Uterus (tissue), 4 donors: ENCODE results near the gene NOP53. TPM values are rescaled to one million over a fixed set of nuclear protein-coding genes. Genes with fewer than 3 reads are reported as not detected.
"Not testable (repeated sequence)": the region's sequence is repeated elsewhere in the genome, so short reads cannot be mapped to it uniquely, and the experiment has no call there.

Experiments used
- DNase-seq, 2 donors: peaks; one replicate each; pipeline ENCODE4 v3.0.0-alpha.2; 2019 to 2020
- H3K27ac ChIP-seq, 2 donors: fragments of 200-600 bp; sonication (generic); 1 replicate in 1 of 2; 2 replicates in 1 of 2; pipeline ENCODE4 v1.5.1; 2016 to 2018
- H3K27me3 ChIP-seq, 2 donors: fragments of 200-600 bp; sonication (generic); one replicate each; pipeline ENCODE4 v1.5.1; 2018 to 2019; ENCODE audit warnings: control low read depth in 1 of 2
- H3K36me3 ChIP-seq, 2 donors: fragments of 200-600 bp; sonication (generic); one replicate each; pipeline ENCODE4 v1.5.1; 2019; ENCODE audit warnings: control low read depth in 1 of 2
- H3K4me1 ChIP-seq, 2 donors: fragments of 200-600 bp; sonication (generic); one replicate each; pipeline ENCODE4 v1.5.1; 2018 to 2019; ENCODE audit warnings: control low read depth in 1 of 2
- H3K4me3 ChIP-seq, 2 donors: fragments of 200-600 bp; sonication (generic); 1 replicate in 1 of 2; 2 replicates in 1 of 2; pipeline ENCODE4 v1.5.1; 2018 to 2019; ENCODE audit warnings: mild to moderate bottlenecking in 1 of 2
- H3K9me3 ChIP-seq, 2 donors: fragments of 200-600 bp; sonication (generic); one replicate each; pipeline ENCODE4 v1.5.1; 2019; ENCODE audit warnings: control low read depth in 1 of 2
- CTCF ChIP-seq, 4 experiments: fragments of 200-600 bp in 2 of 4; fragments of 450-650 bp in 2 of 4; sonication (generic) in 2 of 4; IDR thresholded peaks; one replicate each; pipeline ENCODE4 v1.5.1; 2016 to 2019; ENCODE audit warnings: antibody characterized with exemption in 4 of 4, mild to moderate bottlenecking in 2 of 4, moderate library complexity in 1 of 4
- POLR2A ChIP-seq, 2 donors: fragments of 450-650 bp; IDR thresholded peaks; one replicate each; pipeline ENCODE4 v1.6.1; 2016; ENCODE audit warnings: antibody characterized with exemption in 2 of 2, mild to moderate bottlenecking in 1 of 2, moderate library complexity in 1 of 2
- intact Hi-C: fragments of 100-400 bp; cut with DNase I; formaldehyde crosslinking; loops from one replicate; pipeline ENCODE4 v1.15.1; 2023; ENCODE audit warnings: low total_unique reads
- total RNA-seq, 4 donors: library from RNA; depleted of rRNA in 3 of 4; stranded (reverse); fragments of >200 nt in 3 of 4; gene quantifications; one replicate each; pipeline versions ENCODE4 v1.1.0 to v1.2.4, GENCODE V29; 2014 to 2023
- donor health status: DM: yes; HTN: yes; CAD: no.

Gene NOP53
- total RNA-seq, 4 donors from 2014 or later: 116 to 555 (median 444) TPM

- H3K9me3 ChIP-seq: no peaks in the 10 kb centered on the region
- peaks cover 5 to 19% of the 10 kb centered on the region in 2 donors for H3K4me1 ChIP-seq
- no peaks in the 10 kb centered on the region for H3K36me3 ChIP-seq
- peak overlapping the region; percentile 88 to 94 for H3K27ac ChIP-seq
- no peak for TF ChIP-seq POLR2A (IDR thresholded peaks at IDR 0.05)
- no peak for TF ChIP-seq CTCF (IDR thresholded peaks at IDR 0.05)
- intact Hi-C loops: no loop called here
- no peak for DNase-seq
- H3K27me3 ChIP-seq: no peaks in the 10 kb centered on the region
- H3K4me3 ChIP-seq: no peak overlapping the region
Observed at GRCh38 chr19:47730910-47731309, 14.4 kb upstream of the NOP53 start.

GRCh38 chr19:47735131-47735530, 10.2 kb upstream of the NOP53 start:
- Histone ChIP-seq H3K4me3 (no peak overlapping the region), H3K9me3 (no peaks in the 10 kb centered on the region), H3K27ac (no peak overlapping the region), H3K4me1 (peaks cover 0 to 4% of the 10 kb centered on the region in 2 donors), H3K36me3 (no peaks in the 10 kb centered on the region), H3K27me3 (no peaks in the 10 kb centered on the region)
- no peak for TF ChIP-seq CTCF (IDR thresholded peaks at IDR 0.05)
- no peak for TF ChIP-seq POLR2A (IDR thresholded peaks at IDR 0.05)
- intact Hi-C loops: no loop called here
- no peak for DNase-seq

- no peak for TF ChIP-seq POLR2A (IDR thresholded peaks at IDR 0.05)
- intact Hi-C loops: no loop called here
- Histone ChIP-seq H3K27ac (peak overlapping the region; percentile 98 to 99), H3K27me3 (no peaks in the 10 kb centered on the region), H3K4me3 (no peak overlapping the region), H3K36me3 (no peaks in the 10 kb centered on the region), H3K9me3 (no peaks in the 10 kb centered on the region), H3K4me1 (peaks cover 4 to 13% of the 10 kb centered on the region in 2 donors)
- DNase-seq: no peak
Observed at GRCh38 chr19:47740866-47741519, 4.4 kb upstream of the NOP53 start.

GRCh38 chr19:47741544-47742140, 3.7 kb upstream of the NOP53 start:
- TF ChIP-seq CTCF (IDR thresholded peaks at IDR 0.05): no peak
- TF ChIP-seq POLR2A (IDR thresholded peaks at IDR 0.05): no peak
- peak overlapping the region; percentile 98 to 99 for H3K27ac ChIP-seq

GRCh38 chr19:47742634-47743033, 2.7 kb upstream of the NOP53 start:
- peak in 1 of 2 donors; percentile 46 for DNase-seq
- no peaks in the 10 kb centered on the region for H3K9me3 ChIP-seq
- intact Hi-C loops: loop anchor here (2.0 kb wide), 1 partner anchor 30 kb away; the partner anchor contains the start of gene EHD2
- peaks cover 4 to 17% of the 10 kb centered on the region in 2 donors for H3K4me1 ChIP-seq
- no peaks in the 10 kb centered on the region for H3K27me3 ChIP-seq
- H3K4me3 ChIP-seq: peak overlapping the region in 1 of 2 donors; percentile 24
- H3K36me3 ChIP-seq: no peaks in the 10 kb centered on the region
- H3K27ac ChIP-seq: peak overlapping the region; percentile 98 to 99
- TF ChIP-seq CTCF (IDR thresholded peaks at IDR 0.05) (no peak), POLR2A (IDR thresholded peaks at IDR 0.05) (no peak)

More at GRCh38 chr19:47741544-47742140, 3.7 kb upstream of the NOP53 start:
- Histone ChIP-seq H3K4me1 (peaks cover 4 to 17% of the 10 kb centered on the region in 2 donors), H3K9me3 (no peaks in the 10 kb centered on the region), H3K4me3 (no peak overlapping the region), H3K36me3 (no peaks in the 10 kb centered on the region), H3K27me3 (no peaks in the 10 kb centered on the region)
- peak in 1 of 2 donors; percentile 42 for DNase-seq
- intact Hi-C loops: loop anchor here (2.0 kb wide), 1 partner anchor 29 kb away; the partner anchor contains the start of gene EHD2

- Histone ChIP-seq H3K27ac (peak overlapping the region in 1 of 2 donors; percentile 98), H3K4me3 (peak overlapping the region; percentile 91 to 92), H3K4me1 (peaks cover 4 to 17% of the 10 kb centered on the region in 2 donors)
- H3K9me3 ChIP-seq, intact Hi-C loops, H3K27me3 ChIP-seq, DNase-seq, H3K36me3 ChIP-seq: not testable (repeated sequence)
Observed at GRCh38 chr19:47746129-47746528, 783 bp downstream of the NOP53 start.
